ENCODE measurements around the gene BCAS3.

BCAS3 gene

DNA sequence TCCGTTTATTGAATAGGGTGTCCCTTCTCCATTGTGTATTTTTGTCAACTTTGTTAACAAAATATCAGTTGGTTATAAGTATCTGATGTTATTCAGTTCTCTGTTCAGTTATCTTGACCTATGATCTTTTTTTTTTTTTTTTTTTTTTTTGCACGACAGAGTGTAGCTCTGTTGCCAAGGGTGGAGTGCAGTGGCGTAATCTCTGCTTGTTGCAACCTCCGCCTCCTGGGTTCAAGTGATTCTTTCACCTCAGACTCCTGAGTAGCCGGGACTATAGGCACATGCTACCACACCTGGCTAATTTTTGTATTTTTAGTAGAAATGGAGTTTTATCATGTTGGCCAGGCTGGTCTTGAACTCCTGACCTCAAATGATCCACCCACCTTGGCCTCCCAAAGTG lies 215.8 kb downstream of the BCAS3 start:
- DNase-seq (ENCODE audit: low spot score in 2 of 2), result no peak
- peaks cover 25% of the 10 kb centered on the region for H3K9me3 Mint-ChIP-seq
- ATAC-seq, result no peak
- no peak overlapping the region for H3K27ac Mint-ChIP-seq
- no peak overlapping the region for H3K4me3 Mint-ChIP-seq
- H3K36me3 Mint-ChIP-seq, result peaks cover 5% of the 10 kb centered on the region
- H3K4me1 Mint-ChIP-seq, result no peaks in the 10 kb centered on the region

GRCh38 chr17:60896996-60897395 lies 219.3 kb downstream of the BCAS3 start:
- H3K4me3 Mint-ChIP-seq, result no peak overlapping the region
- H3K27ac Mint-ChIP-seq, result no peak overlapping the region
- ATAC-seq (no peak), DNase-seq (ENCODE audit: low spot score in 2 of 2) (no peak)
- H3K36me3 Mint-ChIP-seq, result peaks cover 5% of the 10 kb centered on the region
- no peaks in the 10 kb centered on the region for H3K4me1 Mint-ChIP-seq
- peaks cover 25% of the 10 kb centered on the region for H3K9me3 Mint-ChIP-seq

DNA sequence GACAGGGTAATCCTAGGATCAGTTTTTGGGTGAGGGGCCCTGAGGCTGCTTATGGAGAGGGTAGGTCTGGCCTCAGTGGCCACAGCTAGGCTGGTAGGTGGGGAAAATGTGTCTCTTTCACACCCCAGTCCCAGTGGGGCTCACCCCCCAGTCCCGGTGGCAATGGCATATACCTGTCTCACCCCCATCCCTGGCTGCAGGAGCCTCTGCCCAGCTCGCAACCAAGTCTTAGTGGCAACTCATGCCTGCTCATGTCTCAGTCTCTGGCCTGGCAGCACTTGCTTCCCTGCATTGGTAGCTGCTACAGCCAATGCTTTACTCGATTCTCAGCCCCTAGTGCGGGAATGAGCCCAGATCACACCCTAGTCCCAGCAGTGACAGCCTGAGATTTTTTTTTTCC lies 221.5 kb downstream of the BCAS3 start:
- Mint-ChIP-seq H3K4me1 (no peaks in the 10 kb centered on the region), H3K9me3 (peaks cover 25% of the 10 kb centered on the region), H3K27ac (no peak overlapping the region), H3K4me3 (no peak overlapping the region), H3K36me3 (peaks cover 4% of the 10 kb centered on the region)
- DNase-seq (ENCODE audit: low spot score in 2 of 2) (no peak), ATAC-seq (no peak)

GRCh38 chr17:60900688-60901087 lies 223.0 kb downstream of the BCAS3 start:
- ATAC-seq (no peak), DNase-seq (ENCODE audit: low spot score in 2 of 2) (no peak)
- no peaks in the 10 kb centered on the region for H3K36me3 Mint-ChIP-seq
- no peak overlapping the region for H3K4me3 Mint-ChIP-seq
- no peaks in the 10 kb centered on the region for H3K4me1 Mint-ChIP-seq
- H3K9me3 Mint-ChIP-seq, result peaks cover 17% of the 10 kb centered on the region
- H3K27ac Mint-ChIP-seq, result no peak overlapping the region

- DNase-seq (ENCODE audit: low spot score in 2 of 2), result no peak
- H3K36me3 Mint-ChIP-seq, result no peaks in the 10 kb centered on the region
- peaks cover 17% of the 10 kb centered on the region for H3K9me3 Mint-ChIP-seq
- no peaks in the 10 kb centered on the region for H3K4me1 Mint-ChIP-seq
- no peak for ATAC-seq
- H3K27ac Mint-ChIP-seq, result no peak overlapping the region
- no peak overlapping the region for H3K4me3 Mint-ChIP-seq
These were observed 223.6 kb downstream of the BCAS3 start for GRCh38 chr17:60901242-60901641.

DNA sequence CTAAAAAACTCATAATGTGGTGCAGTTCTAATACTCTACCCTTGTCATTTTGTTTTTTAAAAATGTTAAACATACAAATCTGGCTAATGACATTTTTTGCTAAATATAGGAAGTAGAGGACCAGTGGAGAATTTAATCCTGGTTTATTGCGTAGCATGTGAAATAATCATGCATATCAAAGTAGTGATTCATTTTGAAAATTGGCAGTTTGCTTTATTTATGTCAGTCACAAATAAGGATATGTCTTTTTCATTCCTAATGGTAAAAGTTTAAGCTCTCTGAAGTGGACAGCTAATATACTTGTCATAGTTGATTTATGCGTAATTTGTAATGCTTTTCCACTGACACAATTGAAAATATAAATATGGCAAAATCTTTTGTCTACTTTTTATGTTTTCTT lies 224.2 kb downstream of the BCAS3 start:
- DNase-seq (ENCODE audit: low spot score in 2 of 2), result no peak

DNA sequence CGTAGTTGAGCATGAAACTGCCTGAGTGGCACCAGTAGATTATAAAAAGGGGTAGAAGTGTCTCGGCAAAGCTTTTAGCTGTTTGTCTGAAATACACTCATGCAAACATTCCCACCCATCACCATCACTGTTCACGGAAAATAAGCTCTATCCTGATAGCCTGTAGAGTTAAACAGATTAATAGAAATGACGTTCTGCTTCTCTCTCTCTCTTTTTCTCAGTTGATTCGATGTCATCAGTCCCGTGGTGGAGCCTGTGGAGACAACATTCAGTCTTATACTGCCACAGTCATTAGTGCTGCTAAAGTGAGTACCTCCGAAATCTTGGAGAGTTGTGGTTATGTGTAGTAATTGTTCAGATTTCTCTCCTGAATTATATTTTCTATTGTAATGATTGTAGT lies 224.7 kb downstream of the BCAS3 start:
- H3K27ac Mint-ChIP-seq, result no peak overlapping the region
- H3K4me3 Mint-ChIP-seq, result no peak overlapping the region
- DNase-seq (ENCODE audit: low spot score in 2 of 2) (no peak), ATAC-seq (no peak)
- peaks cover 7% of the 10 kb centered on the region for H3K9me3 Mint-ChIP-seq
- H3K36me3 Mint-ChIP-seq, result no peaks in the 10 kb centered on the region
- no peaks in the 10 kb centered on the region for H3K4me1 Mint-ChIP-seq

More for the DNA sequence above, 224.2 kb downstream of the BCAS3 start:
- Mint-ChIP-seq H3K4me3 (no peak overlapping the region), H3K27ac (no peak overlapping the region), H3K4me1 (no peaks in the 10 kb centered on the region), H3K36me3 (no peaks in the 10 kb centered on the region), H3K9me3 (peaks cover 12% of the 10 kb centered on the region)
- no peak for ATAC-seq

DNA sequence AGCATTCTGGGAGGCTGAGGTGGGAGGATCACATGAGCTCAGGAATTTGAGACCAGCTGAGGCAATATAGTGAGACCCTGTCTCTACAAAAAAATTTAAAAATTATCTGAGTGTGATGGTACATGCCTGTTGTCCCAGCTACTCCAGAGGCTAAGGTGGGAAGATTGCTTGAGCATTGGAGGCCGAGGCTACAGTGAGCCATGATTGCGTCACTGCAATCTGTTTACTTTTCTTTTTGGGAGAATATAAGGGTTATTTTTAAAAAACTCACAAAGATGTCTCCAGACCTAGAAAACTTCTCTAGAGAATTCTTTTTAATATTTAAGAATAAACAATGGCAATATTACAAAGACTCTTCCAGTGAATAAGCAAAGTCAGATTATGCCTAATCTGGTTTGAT lies 226.9 kb downstream of the BCAS3 start:
- no peak for ATAC-seq
- no peaks in the 10 kb centered on the region for H3K4me1 Mint-ChIP-seq
- no peaks in the 10 kb centered on the region for H3K36me3 Mint-ChIP-seq
- no peak for DNase-seq (ENCODE audit: low spot score in 2 of 2)
- no peak overlapping the region for H3K27ac Mint-ChIP-seq
- H3K9me3 Mint-ChIP-seq, result no peaks in the 10 kb centered on the region
- H3K4me3 Mint-ChIP-seq, result no peak overlapping the region

GRCh38 chr17:60905709-60906108 lies 228.1 kb downstream of the BCAS3 start:
- Mint-ChIP-seq H3K4me3 (no peak overlapping the region), H3K4me1 (no peaks in the 10 kb centered on the region), H3K27ac (no peak overlapping the region), H3K36me3 (no peaks in the 10 kb centered on the region), H3K9me3 (no peaks in the 10 kb centered on the region)
- DNase-seq (ENCODE audit: low spot score in 2 of 2), result no peak
- ATAC-seq, result no peak

- no peak for ATAC-seq
These were observed 230.7 kb downstream of the BCAS3 start for GRCh38 chr17:60908324-60908723.

GRCh38 chr17:60909405-60909804 lies 231.8 kb downstream of the BCAS3 start:
- Mint-ChIP-seq H3K4me3 (no peak overlapping the region), H3K9me3 (no peaks in the 10 kb centered on the region), H3K4me1 (no peaks in the 10 kb centered on the region), H3K36me3 (no peaks in the 10 kb centered on the region), H3K27ac (no peak overlapping the region)
- DNase-seq (ENCODE audit: low spot score in 2 of 2) (no peak), ATAC-seq (no peak)

More at GRCh38 chr17:60908324-60908723, 230.7 kb downstream of the BCAS3 start:
- Mint-ChIP-seq H3K9me3 (no peaks in the 10 kb centered on the region), H3K4me3 (no peak overlapping the region), H3K36me3 (no peaks in the 10 kb centered on the region), H3K4me1 (no peaks in the 10 kb centered on the region), H3K27ac (no peak overlapping the region)
- no peak for DNase-seq (ENCODE audit: low spot score in 2 of 2)

DNA sequence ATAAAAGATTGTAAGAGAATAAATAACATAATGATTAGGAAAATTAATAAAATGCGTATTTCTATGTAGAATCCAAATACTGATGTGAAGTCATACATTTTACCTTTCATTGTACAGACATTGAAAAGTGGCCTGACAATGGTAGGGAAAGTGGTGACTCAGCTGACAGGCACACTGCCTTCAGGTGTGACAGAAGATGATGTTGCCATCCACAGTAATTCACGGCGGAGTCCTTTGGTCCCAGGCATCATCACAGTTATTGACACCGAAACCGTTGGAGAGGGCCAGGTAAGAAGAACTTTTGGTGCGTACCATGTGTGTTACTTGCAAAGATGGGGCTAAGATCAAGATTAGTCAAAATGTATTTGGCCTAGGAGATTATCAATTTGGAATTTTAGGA lies 232.8 kb downstream of the BCAS3 start:
- ATAC-seq, result no peak
- H3K4me1 Mint-ChIP-seq, result no peaks in the 10 kb centered on the region
- H3K27ac Mint-ChIP-seq, result no peak overlapping the region
- no peak overlapping the region for H3K4me3 Mint-ChIP-seq
- H3K36me3 Mint-ChIP-seq, result no peaks in the 10 kb centered on the region
- no peak for DNase-seq (ENCODE audit: low spot score in 2 of 2)
- no peaks in the 10 kb centered on the region for H3K9me3 Mint-ChIP-seq

DNA sequence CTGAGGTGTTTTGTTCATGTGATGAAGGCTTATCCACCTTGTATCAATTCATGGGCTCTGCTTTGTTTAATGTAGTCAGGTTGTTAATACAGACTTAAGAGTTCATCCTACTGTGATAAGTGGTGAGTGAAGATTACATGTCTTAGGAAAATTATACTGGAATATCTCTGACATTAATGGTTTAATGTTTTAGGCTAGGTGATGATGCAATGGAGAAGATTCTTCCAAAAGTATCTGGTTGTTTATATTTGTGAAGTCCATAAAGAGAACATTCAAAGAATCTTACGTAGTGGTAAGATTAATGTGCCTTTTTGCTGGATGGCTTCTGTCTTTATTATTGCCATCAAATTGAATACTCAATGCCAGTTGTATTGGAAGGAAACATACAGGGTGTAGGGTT lies 236.4 kb downstream of the BCAS3 start:
- Mint-ChIP-seq H3K27ac (no peak overlapping the region), H3K9me3 (peaks cover 6% of the 10 kb centered on the region), H3K4me1 (no peaks in the 10 kb centered on the region), H3K4me3 (no peak overlapping the region), H3K36me3 (no peaks in the 10 kb centered on the region)
- ATAC-seq (no peak), DNase-seq (ENCODE audit: low spot score in 2 of 2) (no peak)

DNA sequence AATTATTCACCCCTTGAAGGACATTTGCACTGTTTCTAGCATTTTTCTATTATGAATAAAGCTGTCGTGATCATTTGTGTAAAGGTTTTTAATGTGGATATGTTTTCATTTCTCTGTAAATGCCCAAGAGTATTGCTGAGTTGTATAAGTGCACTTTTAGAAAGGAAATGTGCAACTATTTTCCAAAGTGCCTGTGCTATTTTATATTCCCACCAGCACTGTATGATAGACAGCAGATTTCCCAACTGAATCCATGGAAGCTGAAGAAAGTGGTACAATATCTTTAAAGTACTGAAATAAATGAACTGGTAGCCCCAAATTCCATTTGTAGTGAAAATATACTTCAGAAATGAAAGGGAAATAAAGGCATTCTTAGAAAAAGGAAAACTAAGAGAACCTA lies 238.4 kb downstream of the BCAS3 start:
- no peaks in the 10 kb centered on the region for H3K4me1 Mint-ChIP-seq
- H3K36me3 Mint-ChIP-seq, result no peaks in the 10 kb centered on the region
- H3K27ac Mint-ChIP-seq, result no peak overlapping the region
- DNase-seq (ENCODE audit: low spot score in 2 of 2) (no peak), ATAC-seq (no peak)
- H3K4me3 Mint-ChIP-seq, result no peak overlapping the region
- H3K9me3 Mint-ChIP-seq, result peaks cover 6% of the 10 kb centered on the region

GRCh38 chr17:60920107-60920506 lies 242.5 kb downstream of the BCAS3 start:
- DNase-seq (ENCODE audit: low spot score in 2 of 2) (no peak), ATAC-seq (no peak)
- Mint-ChIP-seq H3K36me3 (peaks cover 6% of the 10 kb centered on the region), H3K27ac (no peak overlapping the region), H3K4me1 (no peaks in the 10 kb centered on the region), H3K4me3 (no peak overlapping the region), H3K9me3 (peaks cover 6% of the 10 kb centered on the region)

- Mint-ChIP-seq H3K9me3 (no peaks in the 10 kb centered on the region), H3K4me1 (no peaks in the 10 kb centered on the region), H3K36me3 (peaks cover 6% of the 10 kb centered on the region), H3K4me3 (no peak overlapping the region), H3K27ac (no peak overlapping the region)
- no peak for DNase-seq (ENCODE audit: low spot score in 2 of 2)
- ATAC-seq, result no peak
These were observed 245.3 kb downstream of the BCAS3 start for GRCh38 chr17:60923000-60923399.

GRCh38 chr17:60926466-60927183 lies 249.0 kb downstream of the BCAS3 start:
- peaks cover 6% of the 10 kb centered on the region for H3K36me3 Mint-ChIP-seq
- no peaks in the 10 kb centered on the region for H3K9me3 Mint-ChIP-seq
- H3K4me1 Mint-ChIP-seq, result no peaks in the 10 kb centered on the region
- ATAC-seq, result no peak
- no peak overlapping the region for H3K27ac Mint-ChIP-seq
- no peak overlapping the region for H3K4me3 Mint-ChIP-seq
- DNase-seq (ENCODE audit: low spot score in 2 of 2), result no peak

Data from stimulated activated effector memory CD8-positive, alpha-beta T cell treated with anti-CD3 and anti-CD28 coated beads, Interleukin-12 subunit alpha, Interleukin-12 subunit beta, amount 100 ng/mL, for 72 hours (primary cell).